ENCODE results near the gene STAT3. TPM values are rescaled to one million over a fixed set of nuclear protein-coding genes. Genes with fewer than 3 reads are reported as not detected.
"Not testable (repeated sequence)": the region's sequence is repeated elsewhere in the genome, so short reads cannot be mapped to it uniquely, and the experiment has no call there.

The STAT3 gene
- total RNA-seq, 1 experiment from 2014 or later: 61.0 TPM

GRCh38 chr17:42360388-42360787 lies 27.9 kb downstream of the STAT3 start:
- H3K27ac ChIP-seq (ENCODE audit: low read depth, low read length); H4K20me1 ChIP-seq (ENCODE audit: insufficient read depth); H3K36me3 ChIP-seq (ENCODE audit: control insufficient read depth in 1 of 2, insufficient read depth in 2 of 2, low read length in 2 of 2); ATAC-seq; RAD21 ChIA-PET (ENCODE audit: low non-redundant PET in 1 of 2, low total read pairs in 2 of 2, uncharacterized antibody in 2 of 2, unreplicated experiment in 2 of 2); H3K4me2 ChIP-seq (ENCODE audit: low read length); H3K9ac ChIP-seq (ENCODE audit: low read length); H3K9me2 ChIP-seq (ENCODE audit: insufficient read depth); CTCF ChIA-PET; H2AFZ ChIP-seq (ENCODE audit: low read depth, low read length, poor library complexity, severe bottlenecking); POLR2A ChIA-PET; intact Hi-C loops (cut with micrococcal nuclease); BruUV-seq (replicated peaks); DNase-seq (ENCODE audit: low read depth, low spot score); H3K9me3 ChIP-seq (ENCODE audit: control insufficient read depth in 1 of 2, insufficient read depth in 1 of 2, low read depth in 1 of 2, low read length in 2 of 2); H3K4me3 ChIP-seq (replicated peaks in 1 of 2; ENCODE audit: low read depth in 1 of 2, low read length in 2 of 2); H3K27me3 ChIP-seq (ENCODE audit: insufficient read depth, low read length): not testable (repeated sequence)
- peaks cover 5 to 20% of the 10 kb centered on the region in 2 experiments; a peak in 3 of 4 replicates for H3K4me1 ChIP-seq (ENCODE audit: control insufficient read depth in 1 of 2, insufficient read depth in 2 of 2, low read length in 2 of 2)
- peaks cover 13% of the 10 kb centered on the region; the same call in 1 of the 2 replicates for H3K79me2 ChIP-seq (ENCODE audit: insufficient read depth, low read length)

- POLR2A ChIA-PET: no interaction called here
- Histone ChIP-seq H3K9me2 (ENCODE audit: insufficient read depth) (no peaks in the 10 kb centered on the region), H3K4me3 (replicated peaks in 1 of 2; ENCODE audit: low read depth in 1 of 2, low read length in 2 of 2) (no peak overlapping the region), H3K27ac (ENCODE audit: low read depth, low read length) (no peak overlapping the region), H3K36me3 (ENCODE audit: control insufficient read depth in 1 of 2, insufficient read depth in 2 of 2, low read length in 2 of 2) (no peaks in the 10 kb centered on the region), H4K20me1 (ENCODE audit: insufficient read depth) (no peaks in the 10 kb centered on the region), H2AFZ (ENCODE audit: low read depth, low read length, poor library complexity, severe bottlenecking) (no peak overlapping the region), H3K4me1 (ENCODE audit: control insufficient read depth in 1 of 2, insufficient read depth in 2 of 2, low read length in 2 of 2) (peaks cover 5 to 20% of the 10 kb centered on the region in 2 experiments; a peak in 3 of 4 replicates), H3K9me3 (ENCODE audit: control insufficient read depth in 1 of 2, insufficient read depth in 1 of 2, low read depth in 1 of 2, low read length in 2 of 2) (no peaks in the 10 kb centered on the region), H3K9ac (ENCODE audit: low read length) (no peak overlapping the region), H3K79me2 (ENCODE audit: insufficient read depth, low read length) (peaks cover 8% of the 10 kb centered on the region; the same call in 1 of the 2 replicates), H3K27me3 (ENCODE audit: insufficient read depth, low read length) (no peaks in the 10 kb centered on the region), H3K4me2 (ENCODE audit: low read length) (no peak overlapping the region)
- intact Hi-C loops (cut with micrococcal nuclease): no loop called here
- no peak for DNase-seq (ENCODE audit: low read depth, low spot score)
- CTCF ChIA-PET: interaction anchor here (1.2 to 1.3 kb wide), 2 partner anchors 80 to 168 kb away, joined by 3 to 4 read pairs; no protein-coding TSS in a partner anchor
- ATAC-seq: no peak
- BruUV-seq (replicated peaks): no TSS peak
- TF ChIP-seq ZFX (IDR thresholded peaks at IDR 0.05) (no peak), POLR2A (IDR thresholded peaks at IDR 0.05; ENCODE audit: borderline replicate concordance, extremely low read depth, insufficient read depth, insufficient read length) (no peak), FOSL1 (IDR thresholded peaks at IDR 0.05; ENCODE audit: low read depth) (no peak), POLR2AphosphoS5 (IDR thresholded peaks at IDR 0.05; ENCODE audit: low read depth, low read length) (no peak), CTCF (IDR thresholded peaks at IDR 0.05 in 2 of 3, conservative IDR thresholded peaks at IDR 0.05 in 1 of 3; ENCODE audit: borderline replicate concordance in 1 of 3, insufficient read depth in 1 of 3, low read depth in 2 of 3, low read length in 2 of 3) (no peak), RAD21 (IDR thresholded peaks at IDR 0.05; ENCODE audit: low read depth) (no peak), ZBTB33 (IDR thresholded peaks at IDR 0.05; ENCODE audit: extremely low read depth, insufficient replicate concordance, low read length) (no peak), ZNF274 (IDR thresholded peaks at IDR 0.05; ENCODE audit: low read depth, low read length) (no peak), ELF1 (IDR thresholded peaks at IDR 0.05; ENCODE audit: borderline replicate concordance, low read depth) (no peak)
- RAD21 ChIA-PET (ENCODE audit: low non-redundant PET in 1 of 2, low total read pairs in 2 of 2, uncharacterized antibody in 2 of 2, unreplicated experiment in 2 of 2): no interaction called here
Measured at GRCh38 chr17:42359133-42359532, 29.1 kb downstream of the STAT3 start.
